ENCODE results near the gene XPNPEP1.

DNA sequence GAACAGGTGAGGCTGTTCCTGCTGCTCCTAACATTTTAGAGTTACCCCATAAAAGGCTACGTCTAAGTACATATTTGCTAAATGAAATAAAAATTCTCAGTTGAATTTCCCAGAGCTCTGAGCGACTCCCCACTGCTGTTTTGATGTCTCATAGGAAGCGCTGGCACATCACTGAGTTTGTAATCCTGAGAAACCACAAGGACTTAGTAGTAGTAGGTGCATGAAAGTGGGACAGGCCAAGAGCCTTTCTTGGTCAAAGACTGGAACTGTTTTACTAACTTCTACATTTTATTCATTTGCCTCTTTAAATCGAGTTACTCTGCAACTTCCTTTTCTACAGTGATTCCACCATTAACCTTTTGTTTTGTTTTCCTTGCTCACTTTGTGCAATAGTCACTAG lies 85.9 kb downstream of the XPNPEP1 start:
- TF ChIP-seq, protein P1, sequence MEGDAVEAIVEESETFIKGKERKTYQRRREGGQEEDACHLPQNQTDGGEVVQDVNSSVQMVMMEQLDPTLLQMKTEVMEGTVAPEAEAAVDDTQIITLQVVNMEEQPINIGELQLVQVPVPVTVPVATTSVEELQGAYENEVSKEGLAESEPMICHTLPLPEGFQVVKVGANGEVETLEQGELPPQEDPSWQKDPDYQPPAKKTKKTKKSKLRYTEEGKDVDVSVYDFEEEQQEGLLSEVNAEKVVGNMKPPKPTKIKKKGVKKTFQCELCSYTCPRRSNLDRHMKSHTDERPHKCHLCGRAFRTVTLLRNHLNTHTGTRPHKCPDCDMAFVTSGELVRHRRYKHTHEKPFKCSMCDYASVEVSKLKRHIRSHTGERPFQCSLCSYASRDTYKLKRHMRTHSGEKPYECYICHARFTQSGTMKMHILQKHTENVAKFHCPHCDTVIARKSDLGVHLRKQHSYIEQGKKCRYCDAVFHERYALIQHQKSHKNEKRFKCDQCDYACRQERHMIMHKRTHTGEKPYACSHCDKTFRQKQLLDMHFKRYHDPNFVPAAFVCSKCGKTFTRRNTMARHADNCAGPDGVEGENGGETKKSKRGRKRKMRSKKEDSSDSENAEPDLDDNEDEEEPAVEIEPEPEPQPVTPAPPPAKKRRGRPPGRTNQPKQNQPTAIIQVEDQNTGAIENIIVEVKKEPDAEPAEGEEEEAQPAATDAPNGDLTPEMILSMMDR (IDR thresholded peaks at IDR 0.05) = no peak
- no peak for TF ChIP-seq POLR2A (IDR thresholded peaks at IDR 0.05)
